Mucosa of rectum (tissue), 2 donors: ENCODE results near the gene TRIM3.
"Not testable (repeated sequence)": the region's sequence is repeated elsewhere in the genome, so short reads cannot be mapped to it uniquely, and the experiment has no call there.

Experiments used
- H3K27ac ChIP-seq, 2 donors: one replicate each; pipeline ENCODE4 v1.7.0; 2013; ENCODE audit warnings: inconsistent platforms in 2 of 2, low read depth in 2 of 2, low read length in 2 of 2
- H3K27me3 ChIP-seq, 2 donors: one replicate each; pipeline ENCODE4 v1.7.0; 2013; ENCODE audit warnings: low read length in 2 of 2; ENCODE audit not compliant: control insufficient read depth in 2 of 2, insufficient read depth in 2 of 2
- H3K36me3 ChIP-seq, 2 donors: one replicate each; pipeline ENCODE4 v1.7.0; 2013; ENCODE audit warnings: low read length in 2 of 2; ENCODE audit not compliant: control insufficient read depth in 2 of 2, insufficient read depth in 2 of 2
- H3K4me1 ChIP-seq, 2 donors: one replicate each; pipeline ENCODE4 v1.7.0; 2013; ENCODE audit warnings: low read length in 2 of 2, mild to moderate bottlenecking in 1 of 2; ENCODE audit not compliant: control insufficient read depth in 2 of 2, insufficient read depth in 2 of 2
- H3K4me3 ChIP-seq, 2 donors: one replicate each; pipeline ENCODE4 v1.7.0; 2013; ENCODE audit warnings: low read length in 2 of 2
- H3K9ac ChIP-seq, 2 donors: one replicate each; pipeline ENCODE4 v1.7.0; 2013; ENCODE audit warnings: low read length in 2 of 2, low read depth in 1 of 2, mild to moderate bottlenecking in 1 of 2
- H3K9me3 ChIP-seq, 2 donors: one replicate each; pipeline ENCODE4 v1.7.0; 2013; ENCODE audit warnings: low read length in 2 of 2; ENCODE audit not compliant: control insufficient read depth in 2 of 2
- donor health status: healthy.
- donor health status: Normal muscosa, but diverticular disease.

The TRIM3 gene

DNA sequence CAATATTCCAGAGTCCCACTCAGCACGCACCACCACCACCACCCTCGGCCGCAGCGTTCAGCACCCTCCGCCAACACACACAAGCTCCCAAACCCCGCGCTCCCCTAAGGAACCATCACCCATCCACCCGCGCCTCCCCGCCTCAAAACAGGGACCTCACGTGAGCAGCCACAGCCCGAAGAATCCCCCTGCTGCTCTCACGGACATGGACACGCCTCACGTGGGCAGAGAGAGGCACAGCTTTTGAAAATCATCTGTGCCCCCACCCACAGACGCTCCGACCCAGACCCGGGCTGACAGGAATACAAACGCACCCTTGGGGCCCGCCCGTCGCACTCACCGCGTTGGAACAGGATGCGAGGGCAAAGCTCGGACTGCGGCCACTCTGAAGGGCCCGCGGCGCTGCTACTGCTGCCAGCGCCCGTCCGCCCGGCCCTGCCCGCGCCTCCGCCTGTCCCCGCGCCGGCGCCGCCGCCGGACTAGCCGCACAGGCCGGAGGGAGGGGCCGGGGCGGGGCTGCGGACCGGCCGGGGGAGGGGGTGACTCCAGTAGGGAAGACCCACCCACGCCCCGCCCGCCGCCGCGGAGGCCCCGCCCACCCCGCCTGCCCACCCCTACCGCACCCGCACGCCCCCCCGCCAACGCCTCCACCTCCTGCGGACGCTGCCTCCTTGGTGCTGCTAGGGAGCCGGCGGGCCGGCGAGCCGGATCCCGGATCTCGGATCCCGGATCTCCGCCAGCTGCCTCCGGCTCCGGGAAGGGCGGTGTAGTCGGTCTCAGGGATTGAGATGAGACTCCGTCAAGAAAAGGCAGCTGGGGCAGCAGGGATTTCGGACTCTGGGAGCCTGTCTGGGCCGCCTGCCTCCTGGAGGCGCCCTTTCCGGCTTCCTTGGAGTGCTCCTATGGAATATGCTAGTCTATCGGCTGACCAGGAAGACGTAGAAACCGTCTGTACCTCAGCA is at the start of gene TRIM3:
Gene TRIM3, minus strand, starts transcription at position 491 of the 962 bp plus-strand sequence. CDS start 8,246 bp downstream, outside the sequence.
- Histone ChIP-seq H3K27me3 (no peaks in the 10 kb centered on the region), H3K9ac (peak within 1 kb of the TSS; percentile 81 to 94), H3K36me3 (peaks cover 18 to 22% of the 10 kb centered on the region in 2 donors), H3K4me3 (peak within 1 kb of the TSS; percentile 78 to 85), H3K27ac (peak within 1 kb of the TSS; percentile 97), H3K4me1 (peaks cover 27 to 39% of the 10 kb centered on the region in 2 donors), H3K9me3 (no peaks in the 10 kb centered on the region)

DNA sequence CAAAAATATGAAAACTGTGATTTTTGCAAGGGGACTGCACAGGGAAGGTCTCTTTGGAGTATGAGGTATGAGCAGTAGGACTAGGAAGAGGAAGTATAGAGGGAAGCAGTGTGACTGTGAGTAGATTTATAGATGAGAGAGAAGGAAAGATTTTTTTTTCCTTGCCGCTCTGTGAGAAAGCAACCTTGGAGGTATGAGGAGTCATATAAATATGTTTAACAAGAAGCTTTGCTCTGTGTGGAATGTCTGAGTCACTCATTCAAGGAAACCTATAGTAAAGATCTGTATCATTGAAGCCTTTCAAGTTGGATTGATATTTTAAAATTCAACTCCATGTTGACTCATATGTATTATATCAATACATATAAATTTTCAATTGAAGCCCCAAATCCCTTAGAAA is 49.5 kb upstream of the TRIM3 start:
- Histone ChIP-seq H3K27ac (no peak overlapping the region), H3K36me3 (peaks cover 4% of the 10 kb centered on the region in 2 donors), H3K4me1 (no peaks in the 10 kb centered on the region), H3K9ac (no peak overlapping the region), H3K4me3 (no peak overlapping the region), H3K27me3 (no peaks in the 10 kb centered on the region), H3K9me3 (no peaks in the 10 kb centered on the region)

DNA sequence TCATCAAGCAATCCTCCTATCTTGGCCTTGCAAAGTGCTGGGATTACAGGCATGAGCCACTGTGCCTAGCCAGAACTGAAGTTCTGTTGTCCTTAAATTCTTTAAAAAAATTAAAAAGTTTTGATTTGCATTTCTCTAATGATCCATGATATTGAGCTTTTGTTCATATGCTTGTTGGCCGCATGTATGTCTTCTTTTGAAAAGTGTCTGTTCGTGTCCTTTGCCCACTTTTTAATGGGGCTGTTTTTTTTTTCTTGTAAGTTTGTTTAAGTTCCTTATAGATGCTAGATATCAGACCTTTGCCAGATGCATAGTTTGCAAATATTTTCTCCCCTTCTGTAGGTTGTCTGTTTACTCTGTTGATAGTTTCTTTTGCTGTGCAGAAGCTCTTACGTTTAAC is 48.2 kb upstream of the TRIM3 start:
- H3K9ac ChIP-seq, H3K9me3 ChIP-seq, H3K4me1 ChIP-seq, H3K4me3 ChIP-seq, H3K27me3 ChIP-seq, H3K27ac ChIP-seq, H3K36me3 ChIP-seq: not testable (repeated sequence)

DNA sequence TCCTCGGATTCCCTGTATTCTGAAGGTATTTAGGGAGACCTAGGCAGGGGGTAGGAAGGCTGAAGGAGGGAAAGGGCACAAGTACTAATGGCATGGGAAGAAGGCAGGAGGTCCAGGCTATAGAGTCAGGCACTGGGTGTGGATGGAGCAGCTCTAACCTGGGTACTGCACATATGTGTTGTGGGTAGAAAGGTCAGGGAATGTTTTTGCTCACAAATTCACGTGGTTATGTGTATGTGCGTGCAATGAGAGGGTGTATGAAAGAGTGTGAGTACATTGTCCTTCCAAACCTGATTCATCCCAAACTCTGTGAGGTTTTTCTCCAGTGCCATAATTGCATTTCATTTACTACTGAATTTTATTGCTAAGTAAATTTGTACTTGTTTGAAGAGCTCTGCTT is 46.5 kb upstream of the TRIM3 start:
- Histone ChIP-seq H3K9me3 (no peaks in the 10 kb centered on the region), H3K27ac (no peak overlapping the region), H3K4me1 (no peaks in the 10 kb centered on the region), H3K4me3 (no peak overlapping the region), H3K9ac (no peak overlapping the region), H3K36me3 (peaks cover 3 to 4% of the 10 kb centered on the region in 2 donors), H3K27me3 (no peaks in the 10 kb centered on the region)

DNA sequence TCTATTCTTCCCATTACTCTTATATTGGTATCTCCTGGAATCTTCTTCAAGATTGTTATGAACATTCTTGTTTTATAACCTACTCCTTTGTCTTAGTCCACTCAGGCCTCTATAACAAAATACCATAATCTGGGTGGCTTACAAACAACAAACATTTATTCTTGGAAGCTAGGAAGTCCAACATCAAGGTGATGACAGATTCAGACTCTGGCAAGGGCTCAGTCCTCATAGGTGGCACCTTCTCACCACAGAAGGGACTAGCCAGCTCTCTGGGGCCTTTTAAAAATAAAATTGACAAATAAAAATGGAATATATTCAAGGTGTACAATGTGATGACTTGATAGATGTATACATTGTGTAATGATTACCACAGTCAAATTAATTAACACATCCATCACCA is 43.1 kb upstream of the TRIM3 start:
- Histone ChIP-seq H3K9ac (no peak overlapping the region), H3K4me1 (no peaks in the 10 kb centered on the region), H3K27me3 (no peaks in the 10 kb centered on the region), H3K9me3 (no peaks in the 10 kb centered on the region), H3K27ac (no peak overlapping the region), H3K4me3 (no peak overlapping the region), H3K36me3 (peaks cover 6 to 8% of the 10 kb centered on the region in 2 donors)

DNA sequence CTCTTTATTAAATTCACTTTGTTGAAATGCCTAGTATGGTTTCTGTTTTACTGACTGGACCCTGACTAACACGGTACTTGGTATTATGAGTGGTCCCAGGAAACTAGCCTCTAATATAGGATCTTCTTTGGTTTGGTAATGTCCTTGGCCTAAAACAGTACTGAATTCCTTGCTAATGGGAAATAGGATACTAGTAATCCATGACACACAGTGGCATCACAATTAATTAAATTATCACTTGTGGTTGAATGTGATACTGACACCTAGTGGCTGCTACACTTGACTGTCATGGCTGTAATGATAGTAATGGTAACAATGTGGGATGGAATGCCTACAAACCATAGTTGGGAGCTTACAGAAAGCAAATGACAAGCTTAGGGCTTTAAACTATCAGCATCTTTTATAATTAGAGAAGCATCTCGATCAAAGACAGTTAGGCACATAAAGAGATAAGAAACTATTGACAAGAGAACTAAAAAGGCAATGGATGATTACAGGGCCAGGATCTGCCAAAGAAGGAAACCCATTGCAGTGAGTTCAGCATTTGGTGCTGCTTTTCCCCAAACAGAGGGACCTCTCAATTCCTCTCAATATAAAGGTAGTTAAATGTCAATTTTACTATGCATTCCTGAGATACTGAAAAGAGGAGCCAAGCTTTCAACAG is 32.0 kb upstream of the TRIM3 start:
- Histone ChIP-seq H3K4me1 (no peaks in the 10 kb centered on the region), H3K36me3 (peaks cover 6 to 8% of the 10 kb centered on the region in 2 donors), H3K27ac (no peak overlapping the region)

DNA sequence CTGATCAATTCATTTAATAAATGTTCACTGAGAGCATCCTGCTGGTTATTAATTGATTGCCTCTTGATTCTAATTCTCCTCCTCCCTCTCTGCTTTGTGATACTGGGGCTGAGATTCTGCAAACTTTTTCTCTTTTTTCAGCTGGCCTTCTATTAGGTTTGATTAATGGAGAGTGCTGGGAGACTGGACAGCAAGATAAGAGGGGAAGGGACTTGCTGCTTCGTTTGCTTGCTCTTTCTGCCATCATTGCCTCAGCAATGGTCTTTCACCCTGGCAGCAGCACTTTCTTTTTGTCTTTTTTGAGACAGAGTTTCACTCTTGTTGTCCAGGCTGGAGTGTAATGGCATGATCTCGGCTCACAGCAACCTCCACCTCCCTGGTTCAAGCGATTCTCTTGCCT is 30.4 kb upstream of the TRIM3 start:
- Histone ChIP-seq H3K4me3 (no peak overlapping the region), H3K27me3 (no peaks in the 10 kb centered on the region), H3K9ac (no peak overlapping the region), H3K36me3 (peaks cover 6% of the 10 kb centered on the region in 2 donors), H3K4me1 (no peaks in the 10 kb centered on the region), H3K9me3 (no peaks in the 10 kb centered on the region), H3K27ac (no peak overlapping the region)

More for the DNA sequence above, 32.0 kb upstream of the TRIM3 start:
- Histone ChIP-seq H3K27me3 (no peaks in the 10 kb centered on the region), H3K9ac (no peak overlapping the region), H3K9me3 (no peaks in the 10 kb centered on the region), H3K4me3 (no peak overlapping the region)

DNA sequence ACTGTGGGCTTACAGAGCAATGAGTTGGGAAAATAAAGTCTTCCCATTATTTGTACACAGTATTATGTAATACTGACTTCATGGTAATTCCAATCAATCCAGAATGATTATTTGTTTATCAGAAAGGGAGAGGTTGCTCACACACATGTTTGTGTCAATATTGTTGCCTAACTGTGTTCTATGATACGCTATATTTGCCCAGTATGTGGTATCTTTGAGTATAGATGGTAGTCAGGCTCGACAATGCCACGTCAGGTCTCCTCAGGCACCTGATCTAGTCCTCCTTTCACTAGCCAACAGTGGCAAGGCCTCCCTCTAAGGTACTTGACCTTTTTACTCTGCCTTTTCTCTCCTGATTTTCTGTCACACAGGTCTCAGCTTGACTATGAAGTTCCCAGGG is 28.6 kb upstream of the TRIM3 start:
- H3K27me3 ChIP-seq = no peaks in the 10 kb centered on the region
- H3K27ac ChIP-seq = no peak overlapping the region
- H3K4me1 ChIP-seq = no peaks in the 10 kb centered on the region
- H3K36me3 ChIP-seq = peaks cover 0 to 19% of the 10 kb centered on the region in 2 donors
- H3K9ac ChIP-seq = no peak overlapping the region
- H3K9me3 ChIP-seq = no peaks in the 10 kb centered on the region
- no peak overlapping the region for H3K4me3 ChIP-seq

DNA sequence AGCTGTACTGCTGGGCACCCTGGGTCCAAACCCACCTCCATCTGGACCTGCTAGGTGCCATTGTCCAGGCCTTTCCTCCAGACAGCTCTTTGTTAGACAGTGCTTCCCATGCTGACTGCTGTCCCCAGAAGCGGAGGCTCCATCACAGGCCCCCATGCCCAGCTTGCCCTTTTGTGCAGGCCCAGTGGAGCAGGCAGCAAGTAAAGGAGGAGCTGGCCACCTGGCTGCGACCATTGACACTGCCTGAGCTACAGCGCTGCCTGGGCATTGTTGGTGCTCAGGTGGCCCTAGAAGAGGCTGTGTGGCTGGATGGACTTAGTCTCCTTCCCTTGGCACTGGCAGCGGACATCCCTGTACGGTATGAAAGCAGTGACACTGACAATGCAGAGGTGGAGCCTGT is 24.8 kb upstream of the TRIM3 start:
- Histone ChIP-seq H3K4me3 (no peak overlapping the region), H3K36me3 (peaks cover 0 to 19% of the 10 kb centered on the region in 2 donors), H3K4me1 (no peaks in the 10 kb centered on the region), H3K9me3 (no peaks in the 10 kb centered on the region), H3K9ac (no peak overlapping the region), H3K27ac (no peak overlapping the region), H3K27me3 (no peaks in the 10 kb centered on the region)

DNA sequence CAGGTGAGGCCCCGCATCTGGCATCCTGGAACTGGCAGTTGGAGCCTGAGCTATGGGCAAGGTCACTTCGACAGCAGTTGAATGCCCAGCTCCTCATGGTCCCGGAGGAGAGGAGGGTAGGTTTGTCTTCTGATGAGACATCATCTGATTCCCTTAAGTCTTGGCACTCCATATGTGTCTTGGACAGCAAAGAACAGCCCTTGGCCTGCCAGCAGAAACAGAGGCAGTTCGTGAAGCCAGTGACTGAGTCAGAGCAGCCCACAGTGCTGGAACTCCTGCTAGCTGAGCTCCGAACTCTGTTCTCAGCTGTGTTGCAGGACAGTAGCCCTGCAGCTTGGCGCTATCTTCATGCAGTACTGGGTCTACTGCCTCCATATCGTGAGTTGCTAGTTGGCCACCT is 24.4 kb upstream of the TRIM3 start:
- H3K9me3 ChIP-seq = no peaks in the 10 kb centered on the region
- H3K4me1 ChIP-seq = no peaks in the 10 kb centered on the region
- H3K36me3 ChIP-seq = peaks cover 0 to 19% of the 10 kb centered on the region in 2 donors
- H3K9ac ChIP-seq = no peak overlapping the region
- no peaks in the 10 kb centered on the region for H3K27me3 ChIP-seq
- H3K4me3 ChIP-seq = no peak overlapping the region
- no peak overlapping the region for H3K27ac ChIP-seq
